Measurements from ENCODE around the gene KLLN. TPM values are rescaled to one million over a fixed set of nuclear protein-coding genes. Genes with fewer than 3 reads are reported as not detected.

KLLN gene
- total and polyA plus RNA-seq, 2 of the 13 experiments (the other 11 are each of a cell fraction or from before 2014, with no cell fraction given), result 0.08 to 0.44 TPM

- TF ChIP-seq, protein P1, sequence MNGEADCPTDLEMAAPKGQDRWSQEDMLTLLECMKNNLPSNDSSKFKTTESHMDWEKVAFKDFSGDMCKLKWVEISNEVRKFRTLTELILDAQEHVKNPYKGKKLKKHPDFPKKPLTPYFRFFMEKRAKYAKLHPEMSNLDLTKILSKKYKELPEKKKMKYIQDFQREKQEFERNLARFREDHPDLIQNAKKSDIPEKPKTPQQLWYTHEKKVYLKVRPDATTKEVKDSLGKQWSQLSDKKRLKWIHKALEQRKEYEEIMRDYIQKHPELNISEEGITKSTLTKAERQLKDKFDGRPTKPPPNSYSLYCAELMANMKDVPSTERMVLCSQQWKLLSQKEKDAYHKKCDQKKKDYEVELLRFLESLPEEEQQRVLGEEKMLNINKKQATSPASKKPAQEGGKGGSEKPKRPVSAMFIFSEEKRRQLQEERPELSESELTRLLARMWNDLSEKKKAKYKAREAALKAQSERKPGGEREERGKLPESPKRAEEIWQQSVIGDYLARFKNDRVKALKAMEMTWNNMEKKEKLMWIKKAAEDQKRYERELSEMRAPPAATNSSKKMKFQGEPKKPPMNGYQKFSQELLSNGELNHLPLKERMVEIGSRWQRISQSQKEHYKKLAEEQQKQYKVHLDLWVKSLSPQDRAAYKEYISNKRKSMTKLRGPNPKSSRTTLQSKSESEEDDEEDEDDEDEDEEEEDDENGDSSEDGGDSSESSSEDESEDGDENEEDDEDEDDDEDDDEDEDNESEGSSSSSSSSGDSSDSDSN (CRISPR knock-in tag; IDR thresholded peaks at IDR 0.05), result no peak
- no peak for TF ChIP-seq IRX3 (CRISPR knock-in tag; IDR thresholded peaks at IDR 0.05; ENCODE audit: borderline replicate concordance, low read depth)
- TF ChIP-seq ZNF230 (CRISPR knock-in tag; IDR thresholded peaks at IDR 0.05), result no peak
- TF ChIP-seq PITX1 (CRISPR knock-in tag; IDR thresholded peaks at IDR 0.05), result no peak
- TF ChIP-seq, protein P2, sequence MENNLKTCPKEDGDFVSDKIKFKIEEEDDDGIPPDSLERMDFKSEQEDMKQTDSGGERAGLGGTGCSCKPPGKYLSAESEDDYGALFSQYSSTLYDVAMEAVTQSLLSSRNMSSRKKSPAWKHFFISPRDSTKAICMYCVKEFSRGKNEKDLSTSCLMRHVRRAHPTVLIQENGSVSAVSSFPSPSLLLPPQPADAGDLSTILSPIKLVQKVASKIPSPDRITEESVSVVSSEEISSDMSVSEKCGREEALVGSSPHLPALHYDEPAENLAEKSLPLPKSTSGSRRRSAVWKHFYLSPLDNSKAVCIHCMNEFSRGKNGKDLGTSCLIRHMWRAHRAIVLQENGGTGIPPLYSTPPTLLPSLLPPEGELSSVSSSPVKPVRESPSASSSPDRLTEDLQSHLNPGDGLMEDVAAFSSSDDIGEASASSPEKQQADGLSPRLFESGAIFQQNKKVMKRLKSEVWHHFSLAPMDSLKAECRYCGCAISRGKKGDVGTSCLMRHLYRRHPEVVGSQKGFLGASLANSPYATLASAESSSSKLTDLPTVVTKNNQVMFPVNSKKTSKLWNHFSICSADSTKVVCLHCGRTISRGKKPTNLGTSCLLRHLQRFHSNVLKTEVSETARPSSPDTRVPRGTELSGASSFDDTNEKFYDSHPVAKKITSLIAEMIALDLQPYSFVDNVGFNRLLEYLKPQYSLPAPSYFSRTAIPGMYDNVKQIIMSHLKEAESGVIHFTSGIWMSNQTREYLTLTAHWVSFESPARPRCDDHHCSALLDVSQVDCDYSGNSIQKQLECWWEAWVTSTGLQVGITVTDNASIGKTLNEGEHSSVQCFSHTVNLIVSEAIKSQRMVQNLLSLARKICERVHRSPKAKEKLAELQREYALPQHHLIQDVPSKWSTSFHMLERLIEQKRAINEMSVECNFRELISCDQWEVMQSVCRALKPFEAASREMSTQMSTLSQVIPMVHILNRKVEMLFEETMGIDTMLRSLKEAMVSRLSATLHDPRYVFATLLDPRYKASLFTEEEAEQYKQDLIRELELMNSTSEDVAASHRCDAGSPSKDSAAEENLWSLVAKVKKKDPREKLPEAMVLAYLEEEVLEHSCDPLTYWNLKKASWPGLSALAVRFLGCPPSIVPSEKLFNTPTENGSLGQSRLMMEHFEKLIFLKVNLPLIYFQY (CRISPR knock-in tag; IDR thresholded peaks at IDR 0.05; ENCODE audit: borderline replicate concordance), result no peak
- TF ChIP-seq, protein P3, sequence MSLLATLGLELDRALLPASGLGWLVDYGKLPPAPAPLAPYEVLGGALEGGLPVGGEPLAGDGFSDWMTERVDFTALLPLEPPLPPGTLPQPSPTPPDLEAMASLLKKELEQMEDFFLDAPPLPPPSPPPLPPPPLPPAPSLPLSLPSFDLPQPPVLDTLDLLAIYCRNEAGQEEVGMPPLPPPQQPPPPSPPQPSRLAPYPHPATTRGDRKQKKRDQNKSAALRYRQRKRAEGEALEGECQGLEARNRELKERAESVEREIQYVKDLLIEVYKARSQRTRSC (CRISPR knock-in tag; IDR thresholded peaks at IDR 0.05; ENCODE audit: low read depth), result no peak
- TF ChIP-seq ZNF792 (CRISPR knock-in tag; IDR thresholded peaks at IDR 0.05), result no peak
- no peak for TF ChIP-seq ZNF468 (CRISPR knock-in tag; IDR thresholded peaks at IDR 0.05)
- no peak for TF ChIP-seq FOXK2 (IDR thresholded peaks at IDR 0.05)
- peak; percentile 16 for TF ChIP-seq ZNF414 (CRISPR knock-in tag; IDR thresholded peaks at IDR 0.05)
- TF ChIP-seq ZNF446 (CRISPR knock-in tag; IDR thresholded peaks at IDR 0.05), result peak; percentile 11; the same call in 1 of the 2 replicates
- TF ChIP-seq KLF12 (CRISPR knock-in tag; IDR thresholded peaks at IDR 0.05; ENCODE audit: borderline replicate concordance), result no peak
- no peak for TF ChIP-seq HHEX (CRISPR knock-in tag; IDR thresholded peaks at IDR 0.05)
- no peak for TF ChIP-seq HNRNPH1 (optimal IDR thresholded peaks at IDR 0.05; ENCODE audit: low read depth, low read length)
- no peak for TF ChIP-seq DMAP1 (CRISPR knock-in tag; IDR thresholded peaks at IDR 0.05)
- no peak for TF ChIP-seq ZC3H4 (CRISPR knock-in tag; IDR thresholded peaks at IDR 0.05; ENCODE audit: borderline replicate concordance)
- TF ChIP-seq KDM1A (CRISPR knock-in tag; IDR thresholded peaks at IDR 0.05), result no peak
- TF ChIP-seq LCORL (IDR thresholded peaks at IDR 0.05), result no peak
- no peak for TF ChIP-seq LCORL (CRISPR knock-in tag; IDR thresholded peaks at IDR 0.05)
- 0 out of 2 replicates have a peak, but pooled peaks have one; percentile 6 for TF ChIP-seq ZNF350 (CRISPR knock-in tag; IDR thresholded peaks at IDR 0.05; ENCODE audit: borderline replicate concordance, low read depth)
- TF ChIP-seq POLR2AphosphoS5 (IDR thresholded peaks at IDR 0.05; ENCODE audit: low read depth, low read length), result no peak
- TF ChIP-seq RXRA (CRISPR knock-in tag; IDR thresholded peaks at IDR 0.05), result no peak
- TF ChIP-seq ZNF879 (CRISPR knock-in tag; IDR thresholded peaks at IDR 0.05), result peak; percentile 33
- TF ChIP-seq, protein P4, sequence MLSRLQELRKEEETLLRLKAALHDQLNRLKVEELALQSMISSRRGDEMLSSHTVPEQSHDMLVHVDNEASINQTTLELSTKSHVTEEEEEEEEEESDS (CRISPR knock-in tag; IDR thresholded peaks at IDR 0.05; ENCODE audit: borderline replicate concordance), result no peak
- TF ChIP-seq MIER3 (CRISPR knock-in tag; IDR thresholded peaks at IDR 0.05; ENCODE audit: borderline replicate concordance), result no peak
- TF ChIP-seq ZNF12 (CRISPR knock-in tag; IDR thresholded peaks at IDR 0.05), result no peak
- 0 out of 2 replicates have a peak, but pooled peaks have one; percentile 14 for TF ChIP-seq TBP (CRISPR knock-in tag; IDR thresholded peaks at IDR 0.05)
Observed at GRCh38 chr10:87862679-87863052, 667 bp downstream of the KLLN start (continued).

Data from HepG2 (cell line).